GM18519 (cell line): Measurements from ENCODE around the gene OR5A1.
A peak's percentile ranks its signal among the peaks of the same experiment; 100 is the strongest.
"Not testable (repeated sequence)": the region's sequence is repeated elsewhere in the genome, so short reads cannot be mapped to it uniquely, and the experiment has no call there.

Source experiments
- ATAC-seq: cut with Tn5 transposase; IDR thresholded peaks from one replicate; pipeline ENCODE4 v1.9.1; 2021; ENCODE audit warnings: mild to moderate bottlenecking, moderate library complexity; ENCODE audit not compliant: unreplicated experiment, low FRiP score

Gene OR5A1

GRCh38 chr11:59436169-59436568 lies at the start of gene OR5A1:
Gene OR5A1 (plus strand): TSS chr11:59436469. CDS start chr11:59443169, 6,700 bp downstream.
- no peak for ATAC-seq

- no peak for ATAC-seq
Observed at GRCh38 chr11:59394186-59394585, 42.1 kb upstream of the OR5A1 start.

- ATAC-seq: no peak
Observed at GRCh38 chr11:59400461-59401261, 35.6 kb upstream of the OR5A1 start.

- ATAC-seq: no peak
Observed at GRCh38 chr11:59401262-59401552, 35.1 kb upstream of the OR5A1 start.

- ATAC-seq: no peak
Observed at GRCh38 chr11:59403546-59403945, 32.7 kb upstream of the OR5A1 start.

GRCh38 chr11:59413646-59414045 lies 22.6 kb upstream of the OR5A1 start:
- ATAC-seq: no peak

GRCh38 chr11:59415111-59415510 lies 21.2 kb upstream of the OR5A1 start:
- ATAC-seq: no peak

GRCh38 chr11:59416613-59417012 lies 19.7 kb upstream of the OR5A1 start:
- no peak for ATAC-seq

- no peak for ATAC-seq
Observed at GRCh38 chr11:59417023-59417422, 19.2 kb upstream of the OR5A1 start.

- ATAC-seq: no peak
Observed at GRCh38 chr11:59418156-59418555, 18.1 kb upstream of the OR5A1 start.

GRCh38 chr11:59423835-59424234 lies 12.4 kb upstream of the OR5A1 start:
- no peak for ATAC-seq

- ATAC-seq: no peak
Observed at GRCh38 chr11:59425131-59425530, 11.1 kb upstream of the OR5A1 start.

GRCh38 chr11:59426361-59427067 lies 9.8 kb upstream of the OR5A1 start, which contains the start of gene OR5A2:
Gene OR5A2 (minus strand): TSS chr11:59426413. CDS start chr11:59422953, 3,460 bp downstream.
- no peak for ATAC-seq

- ATAC-seq: no peak
Observed at GRCh38 chr11:59427068-59427382, 9.2 kb upstream of the OR5A1 start.

- peak; percentile 84 for ATAC-seq
Observed at GRCh38 chr11:59429924-59430516, 6.2 kb upstream of the OR5A1 start.

- no peak for ATAC-seq
Observed at GRCh38 chr11:59437770-59438169, 1.5 kb downstream of the OR5A1 start.

GRCh38 chr11:59445624-59446023 lies 9.4 kb downstream of the OR5A1 start:
- not testable (repeated sequence) for ATAC-seq

- ATAC-seq: no peak
Observed at GRCh38 chr11:59448484-59448883, 12.2 kb downstream of the OR5A1 start.

GRCh38 chr11:59456661-59457060 lies 20.4 kb downstream of the OR5A1 start, which contains the start of gene OR4D6:
Gene OR4D6 (plus strand): TSS chr11:59456961. CDS start chr11:59456961, 0 bp downstream.
- no peak for ATAC-seq

GRCh38 chr11:59459916-59460315 lies 23.6 kb downstream of the OR5A1 start:
- ATAC-seq: no peak

- ATAC-seq: no peak
Observed at GRCh38 chr11:59463190-59463641, 26.9 kb downstream of the OR5A1 start.
